Thoracic aorta (tissue), 2 donors: ENCODE measurements around the gene TAS2R7. TPM values are rescaled to one million over a fixed set of nuclear protein-coding genes. Genes with fewer than 3 reads are reported as not detected.
"Not testable (repeated sequence)": the region's sequence is repeated elsewhere in the genome, so short reads cannot be mapped to it uniquely, and the experiment has no call there.

Source experiments
- ATAC-seq: fragments of 150-250 bp; one replicate; pipeline ENCODE4 v1.8.0; 2017; ENCODE audit warnings: low read depth; ENCODE audit not compliant: insufficient number of reproducible peaks, low FRiP score
- DNase-seq: peaks from one replicate; pipeline ENCODE4 v3.0.0-alpha.2; 2020; ENCODE audit warnings: low spot score
- H3K27ac ChIP-seq, 2 donors: fragments of 200-600 bp; sonication (generic); 1 replicate in 1 of 2; 2 replicates in 1 of 2; pipeline ENCODE4 v1.5.1; 2016; ENCODE audit warnings: mild to moderate bottlenecking in 2 of 2, moderate library complexity in 2 of 2
- H3K27me3 ChIP-seq: fragments of 200-600 bp; sonication (generic); replicated peaks from 2 replicates; pipeline ENCODE4 v1.6.0; 2016; ENCODE audit warnings: mild to moderate bottlenecking; ENCODE audit not compliant: insufficient read depth
- H3K36me3 ChIP-seq: fragments of 200-600 bp; sonication (generic); one replicate; pipeline ENCODE4 v1.5.1; 2016
- H3K4me1 ChIP-seq, 2 donors: fragments of 200-600 bp; sonication (generic); 1 replicate in 1 of 2; 2 replicates in 1 of 2; pipeline versions ENCODE4 v1.5.1 to v1.6.0; 2016; ENCODE audit warnings: low read depth in 2 of 2, mild to moderate bottlenecking in 1 of 2; ENCODE audit not compliant: control insufficient read depth in 1 of 2
- H3K4me3 ChIP-seq: fragments of 200-600 bp; sonication (generic); 2 replicates; pipeline ENCODE4 v1.5.1; 2016; ENCODE audit warnings: mild to moderate bottlenecking
- H3K9me3 ChIP-seq: fragments of 200-600 bp; sonication (generic); 2 replicates; pipeline ENCODE4 v1.5.1; 2016
- CTCF ChIP-seq: fragments of 200-600 bp; sonication (generic); IDR thresholded peaks from one replicate; pipeline ENCODE4 v1.5.1; 2019; ENCODE audit warnings: antibody characterized with exemption
- total RNA-seq, 2 donors: library from RNA; depleted of rRNA; stranded (reverse); fragments of >200 nt; gene quantifications; one replicate each; pipeline versions ENCODE4 v1.1.0 to v1.2.3, GENCODE V29; 2016

Gene TAS2R7
- total RNA-seq, 2 donors from 2014 or later, result not detected

GRCh38 chr12:10810068-10810467 is 7.6 kb upstream of the TAS2R7 start, which contains the start of gene TAS2R9:
TSS of gene TAS2R9 (minus strand) at chr12:10810168. CDS start at chr12:10810075, 93 bp downstream.
- H3K36me3 ChIP-seq, result no peaks in the 10 kb centered on the region
- no peak for TF ChIP-seq CTCF
- H3K27me3 ChIP-seq, result no peaks in the 10 kb centered on the region
- ATAC-seq (no peak), DNase-seq (no peak)
- H3K9me3 ChIP-seq, result no peaks in the 10 kb centered on the region
- no peak within 1 kb of the TSS for H3K4me3 ChIP-seq
- no peaks in the 10 kb centered on the region for H3K4me1 ChIP-seq
- no peak within 1 kb of the TSS for H3K27ac ChIP-seq

- no peak for ATAC-seq
- Histone ChIP-seq H3K27me3 (no peaks in the 10 kb centered on the region), H3K36me3 (no peaks in the 10 kb centered on the region), H3K4me3 (no peak within 1 kb of the TSS), H3K27ac (no peak within 1 kb of the TSS), H3K9me3 (no peaks in the 10 kb centered on the region), H3K4me1 (no peaks in the 10 kb centered on the region)
- DNase-seq, result no peak
- no peak for TF ChIP-seq CTCF
Observed at GRCh38 chr12:10807186-10807585, 4.8 kb upstream of the TAS2R7 start, which contains the start of gene TAS2R8. TSS of gene TAS2R8 (minus strand) at chr12:10807286. CDS start at chr12:10806980, 306 bp downstream.

DNA sequence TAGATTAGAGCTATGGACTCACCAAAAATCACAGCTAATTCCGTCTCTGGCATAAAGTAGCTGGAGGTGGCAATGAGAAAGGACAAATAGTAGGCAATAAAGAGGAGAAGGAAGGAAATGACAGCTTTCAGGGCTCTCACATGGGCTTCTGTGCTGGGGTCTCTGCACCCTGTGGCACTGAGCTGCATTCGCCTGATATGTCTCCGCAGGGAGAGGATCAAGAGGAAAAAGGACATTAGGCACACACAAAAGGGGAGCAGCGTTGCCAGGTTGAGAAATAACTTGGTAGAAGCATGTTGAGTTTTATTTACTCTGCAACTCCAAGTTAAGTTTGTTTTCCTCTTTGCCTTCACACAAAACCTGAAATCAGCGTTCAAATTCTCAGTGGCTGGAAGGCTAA is 686 bp downstream of the TAS2R7 start:
- TF ChIP-seq CTCF, result no peak
- ATAC-seq (no peak), DNase-seq (no peak)
- Histone ChIP-seq H3K9me3 (no peaks in the 10 kb centered on the region), H3K27ac (no peak overlapping the region), H3K4me3 (no peak overlapping the region), H3K36me3 (no peaks in the 10 kb centered on the region), H3K4me1 (no peaks in the 10 kb centered on the region), H3K27me3 (no peaks in the 10 kb centered on the region)

DNA sequence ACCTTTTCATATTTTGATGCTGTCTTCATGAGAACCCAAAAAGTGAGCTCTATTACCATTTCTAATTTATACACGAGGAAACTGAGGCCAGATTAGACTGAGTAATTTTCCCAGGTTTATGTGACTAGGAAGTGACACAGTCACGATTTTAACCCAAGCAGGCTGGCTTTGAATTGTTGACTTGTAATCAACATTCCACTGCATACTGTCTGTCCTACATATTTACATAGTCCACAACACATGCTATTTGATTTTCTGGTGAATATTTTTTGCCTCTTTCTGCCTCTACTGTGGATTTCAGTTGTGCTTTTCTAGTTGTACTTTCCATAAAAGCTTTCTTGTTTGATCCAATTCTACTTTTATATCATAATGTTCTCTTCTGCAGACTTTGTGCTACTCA is 8.2 kb downstream of the TAS2R7 start:
- no peaks in the 10 kb centered on the region for H3K4me1 ChIP-seq
- H3K9me3 ChIP-seq, result no peaks in the 10 kb centered on the region
- H3K36me3 ChIP-seq, result no peaks in the 10 kb centered on the region
- no peak overlapping the region for H3K27ac ChIP-seq
- H3K27me3 ChIP-seq, result no peaks in the 10 kb centered on the region
- ATAC-seq (no peak), DNase-seq (no peak)
- H3K4me3 ChIP-seq, result no peak overlapping the region
- no peak for TF ChIP-seq CTCF

- not testable (repeated sequence) for H3K4me1 ChIP-seq, DNase-seq, H3K4me3 ChIP-seq, H3K36me3 ChIP-seq, H3K27me3 ChIP-seq, H3K27ac ChIP-seq, ATAC-seq, H3K9me3 ChIP-seq
Observed at GRCh38 chr12:10791769-10792168, 10.7 kb downstream of the TAS2R7 start.

- Histone ChIP-seq H3K27ac (no peak overlapping the region), H3K4me1 (no peaks in the 10 kb centered on the region), H3K36me3 (no peaks in the 10 kb centered on the region), H3K27me3 (no peaks in the 10 kb centered on the region), H3K9me3 (no peaks in the 10 kb centered on the region), H3K4me3 (no peak overlapping the region)
- no peak for TF ChIP-seq CTCF
- no peak for ATAC-seq
- DNase-seq, result no peak
Observed at GRCh38 chr12:10783252-10783651, 19.2 kb downstream of the TAS2R7 start.
